ENCODE data around the gene CST5. TPM values are rescaled to one million over a fixed set of nuclear protein-coding genes. Genes with fewer than 3 reads are reported as not detected.

The CST5 gene
- total and polyA plus RNA-seq, 10 of the 15 experiments (the other 5 are each of a cell fraction or from before 2014, with no cell fraction given) = not detected

DNA sequence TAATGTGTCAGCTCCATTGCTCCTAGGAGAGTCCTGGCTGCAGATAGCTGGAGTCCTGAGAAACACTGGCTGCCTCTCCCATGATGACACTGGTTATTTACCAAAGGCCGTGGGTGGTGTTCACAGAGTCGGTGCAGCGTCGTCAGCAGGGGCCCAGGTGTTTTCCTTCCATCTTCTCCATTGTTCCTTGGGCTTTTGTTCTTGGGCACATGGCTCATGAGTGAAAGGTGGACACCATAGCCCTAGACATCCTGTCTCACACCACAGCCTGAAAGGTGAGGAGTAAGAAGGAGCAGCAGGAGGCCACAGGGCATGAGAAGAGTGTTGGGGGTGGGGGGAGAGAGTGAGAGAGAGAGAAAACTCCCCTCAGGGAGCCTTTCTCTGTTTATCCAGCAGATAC is 9.1 kb downstream of the CST5 start (continued):
- TF ChIP-seq, protein P1, sequence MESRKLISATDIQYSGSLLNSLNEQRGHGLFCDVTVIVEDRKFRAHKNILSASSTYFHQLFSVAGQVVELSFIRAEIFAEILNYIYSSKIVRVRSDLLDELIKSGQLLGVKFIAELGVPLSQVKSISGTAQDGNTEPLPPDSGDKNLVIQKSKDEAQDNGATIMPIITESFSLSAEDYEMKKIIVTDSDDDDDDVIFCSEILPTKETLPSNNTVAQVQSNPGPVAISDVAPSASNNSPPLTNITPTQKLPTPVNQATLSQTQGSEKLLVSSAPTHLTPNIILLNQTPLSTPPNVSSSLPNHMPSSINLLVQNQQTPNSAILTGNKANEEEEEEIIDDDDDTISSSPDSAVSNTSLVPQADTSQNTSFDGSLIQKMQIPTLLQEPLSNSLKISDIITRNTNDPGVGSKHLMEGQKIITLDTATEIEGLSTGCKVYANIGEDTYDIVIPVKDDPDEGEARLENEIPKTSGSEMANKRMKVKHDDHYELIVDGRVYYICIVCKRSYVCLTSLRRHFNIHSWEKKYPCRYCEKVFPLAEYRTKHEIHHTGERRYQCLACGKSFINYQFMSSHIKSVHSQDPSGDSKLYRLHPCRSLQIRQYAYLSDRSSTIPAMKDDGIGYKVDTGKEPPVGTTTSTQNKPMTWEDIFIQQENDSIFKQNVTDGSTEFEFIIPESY (IDR thresholded peaks at IDR 0.05) = no peak
- TF ChIP-seq, protein P2, sequence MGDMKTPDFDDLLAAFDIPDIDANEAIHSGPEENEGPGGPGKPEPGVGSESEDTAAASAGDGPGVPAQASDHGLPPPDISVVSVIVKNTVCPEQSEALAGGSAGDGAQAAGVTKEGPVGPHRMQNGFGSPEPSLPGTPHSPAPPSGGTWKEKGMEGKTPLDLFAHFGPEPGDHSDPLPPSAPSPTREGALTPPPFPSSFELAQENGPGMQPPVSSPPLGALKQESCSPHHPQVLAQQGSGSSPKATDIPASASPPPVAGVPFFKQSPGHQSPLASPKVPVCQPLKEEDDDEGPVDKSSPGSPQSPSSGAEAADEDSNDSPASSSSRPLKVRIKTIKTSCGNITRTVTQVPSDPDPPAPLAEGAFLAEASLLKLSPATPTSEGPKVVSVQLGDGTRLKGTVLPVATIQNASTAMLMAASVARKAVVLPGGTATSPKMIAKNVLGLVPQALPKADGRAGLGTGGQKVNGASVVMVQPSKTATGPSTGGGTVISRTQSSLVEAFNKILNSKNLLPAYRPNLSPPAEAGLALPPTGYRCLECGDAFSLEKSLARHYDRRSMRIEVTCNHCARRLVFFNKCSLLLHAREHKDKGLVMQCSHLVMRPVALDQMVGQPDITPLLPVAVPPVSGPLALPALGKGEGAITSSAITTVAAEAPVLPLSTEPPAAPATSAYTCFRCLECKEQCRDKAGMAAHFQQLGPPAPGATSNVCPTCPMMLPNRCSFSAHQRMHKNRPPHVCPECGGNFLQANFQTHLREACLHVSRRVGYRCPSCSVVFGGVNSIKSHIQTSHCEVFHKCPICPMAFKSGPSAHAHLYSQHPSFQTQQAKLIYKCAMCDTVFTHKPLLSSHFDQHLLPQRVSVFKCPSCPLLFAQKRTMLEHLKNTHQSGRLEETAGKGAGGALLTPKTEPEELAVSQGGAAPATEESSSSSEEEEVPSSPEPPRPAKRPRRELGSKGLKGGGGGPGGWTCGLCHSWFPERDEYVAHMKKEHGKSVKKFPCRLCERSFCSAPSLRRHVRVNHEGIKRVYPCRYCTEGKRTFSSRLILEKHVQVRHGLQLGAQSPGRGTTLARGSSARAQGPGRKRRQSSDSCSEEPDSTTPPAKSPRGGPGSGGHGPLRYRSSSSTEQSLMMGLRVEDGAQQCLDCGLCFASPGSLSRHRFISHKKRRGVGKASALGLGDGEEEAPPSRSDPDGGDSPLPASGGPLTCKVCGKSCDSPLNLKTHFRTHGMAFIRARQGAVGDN (IDR thresholded peaks at IDR 0.05) = no peak
- TF ChIP-seq CBX5 (IDR thresholded peaks at IDR 0.05; ENCODE audit: low read depth) (no peak), WRNIP1 (IDR thresholded peaks at IDR 0.05; ENCODE audit: borderline replicate concordance, low read depth, low read length) (no peak), EGR1 (IDR thresholded peaks at IDR 0.05; ENCODE audit: borderline replicate concordance in 1 of 2, low read depth in 2 of 2, low read length in 2 of 2) (no peak), CBX3 (IDR thresholded peaks at IDR 0.05; ENCODE audit: borderline replicate concordance, low read depth) (no peak)
- TF ChIP-seq, protein P3, sequence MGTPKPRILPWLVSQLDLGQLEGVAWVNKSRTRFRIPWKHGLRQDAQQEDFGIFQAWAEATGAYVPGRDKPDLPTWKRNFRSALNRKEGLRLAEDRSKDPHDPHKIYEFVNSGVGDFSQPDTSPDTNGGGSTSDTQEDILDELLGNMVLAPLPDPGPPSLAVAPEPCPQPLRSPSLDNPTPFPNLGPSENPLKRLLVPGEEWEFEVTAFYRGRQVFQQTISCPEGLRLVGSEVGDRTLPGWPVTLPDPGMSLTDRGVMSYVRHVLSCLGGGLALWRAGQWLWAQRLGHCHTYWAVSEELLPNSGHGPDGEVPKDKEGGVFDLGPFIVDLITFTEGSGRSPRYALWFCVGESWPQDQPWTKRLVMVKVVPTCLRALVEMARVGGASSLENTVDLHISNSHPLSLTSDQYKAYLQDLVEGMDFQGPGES (IDR thresholded peaks at IDR 0.05) = no peak
